T47D (cell line): Measurements from ENCODE around the gene KRT74.

Experiments
- DNase-seq, 2 experiments: peaks; one replicate each; pipeline versions ENCODE4 v3.0.0 to v3.0.0-alpha.2; 2011 to 2012; ENCODE audit warnings: low read depth in 1 of 2, low spot score in 1 of 2
- JUND ChIP-seq: IDR thresholded peaks from 2 replicates; pipeline ENCODE4 v1.6.1; 2012; ENCODE audit warnings: low read depth
- in situ Hi-C: cut with HindIII; loops from 2 replicates; pipeline ENCODE4 v1.10.0; 2016; ENCODE audit warnings: low sequenced_read_pairs, low pct_unique_long_range_greater_than_20kb

KRT74 gene

GRCh38 chr12:52557476-52557875 is 16.2 kb downstream of the KRT74 start:
- no peak for TF ChIP-seq JUND
- no peak for DNase-seq
- in situ Hi-C loops = no loop called here

GRCh38 chr12:52555577-52555976 is 18.1 kb downstream of the KRT74 start:
- no peak for TF ChIP-seq JUND
- in situ Hi-C loops = no loop called here
- no peak for DNase-seq

DNA sequence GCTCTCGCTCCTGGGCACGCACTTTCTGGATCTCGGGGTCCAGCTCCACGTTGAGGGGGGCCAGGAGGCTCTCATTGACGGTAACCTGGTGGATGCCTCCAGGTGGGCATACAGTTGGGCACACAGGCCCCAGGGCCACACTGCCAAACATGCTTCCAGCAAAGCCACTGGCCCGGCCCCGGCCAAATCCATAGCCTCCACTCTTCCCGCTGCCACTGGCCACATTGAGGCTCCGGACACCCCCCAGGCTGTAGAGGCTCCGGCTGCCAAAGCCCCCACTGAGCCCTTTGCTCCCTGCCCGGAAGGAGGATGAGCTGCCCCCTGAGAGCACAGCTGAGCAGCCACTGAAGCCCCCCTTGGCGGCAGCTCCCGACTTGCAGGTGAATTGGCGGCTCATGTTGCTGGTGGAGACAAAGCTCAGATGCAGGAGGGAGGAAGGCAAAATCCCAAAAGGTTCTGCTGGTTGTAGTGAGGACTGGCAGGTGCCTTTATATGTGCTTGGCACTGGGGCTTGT is 20.9 kb downstream of the KRT74 start, which contains the start of gene KRT71:
Gene KRT71, minus strand, starts transcription at position 465 of the 515 bp plus-strand sequence. Its CDS starts 68 bp downstream, at position 397.
- in situ Hi-C loops = no loop called here
- TF ChIP-seq JUND = no peak
- no peak for DNase-seq

DNA sequence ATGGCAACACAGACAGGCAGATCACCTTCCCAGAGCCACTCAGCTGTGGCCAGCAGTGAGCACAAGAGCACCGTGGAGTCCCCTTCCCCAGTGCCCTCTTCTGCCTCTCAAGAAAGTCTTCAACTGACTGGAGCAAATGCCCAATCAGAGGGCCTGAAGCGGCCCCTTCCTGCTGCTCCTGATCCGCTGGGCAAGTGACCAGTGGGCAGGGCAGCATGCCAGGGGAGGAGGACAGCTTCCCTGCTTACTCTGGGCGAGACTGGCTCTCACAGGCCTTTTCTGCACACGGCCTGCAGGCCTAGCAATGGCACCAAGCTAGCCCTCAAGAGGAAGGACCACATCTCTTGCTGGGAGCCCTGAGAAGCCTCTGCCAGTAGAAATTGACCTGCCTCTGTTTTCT is 21.6 kb downstream of the KRT74 start:
- no peak for DNase-seq
- no peak for TF ChIP-seq JUND
- in situ Hi-C loops = no loop called here

DNA sequence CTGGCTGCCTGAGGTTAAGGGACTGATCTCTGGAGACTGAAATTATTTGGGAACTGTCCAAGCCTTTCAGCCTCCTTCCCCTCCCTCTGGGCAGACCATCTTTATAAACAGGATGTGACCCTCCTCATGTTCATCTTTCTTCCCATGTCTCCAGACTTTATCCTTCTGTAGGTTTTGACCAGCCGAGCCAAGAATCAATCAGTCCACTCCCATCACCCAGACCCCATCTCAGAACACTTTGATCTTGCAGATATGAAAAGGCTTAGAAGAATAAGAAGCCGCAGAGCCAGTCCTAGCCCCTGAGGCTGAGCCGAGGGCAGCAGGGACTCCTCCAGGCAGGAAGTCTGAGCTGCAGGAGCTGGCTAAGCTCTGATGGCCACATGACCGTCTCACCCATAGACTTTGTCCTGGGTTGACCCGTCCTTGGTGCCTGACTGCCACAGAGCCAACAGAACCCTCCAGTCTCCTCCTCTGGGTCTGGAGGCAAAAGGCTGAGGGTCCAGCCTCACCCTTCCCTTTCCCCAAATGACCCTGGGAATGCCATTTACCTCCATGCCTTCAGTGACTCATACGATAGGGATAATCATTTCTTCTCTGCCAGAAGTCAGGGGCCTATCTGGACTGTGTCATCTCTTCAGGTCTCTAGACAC is 22.3 kb downstream of the KRT74 start:
- in situ Hi-C loops = no loop called here
- no peak for TF ChIP-seq JUND
- no peak for DNase-seq

DNA sequence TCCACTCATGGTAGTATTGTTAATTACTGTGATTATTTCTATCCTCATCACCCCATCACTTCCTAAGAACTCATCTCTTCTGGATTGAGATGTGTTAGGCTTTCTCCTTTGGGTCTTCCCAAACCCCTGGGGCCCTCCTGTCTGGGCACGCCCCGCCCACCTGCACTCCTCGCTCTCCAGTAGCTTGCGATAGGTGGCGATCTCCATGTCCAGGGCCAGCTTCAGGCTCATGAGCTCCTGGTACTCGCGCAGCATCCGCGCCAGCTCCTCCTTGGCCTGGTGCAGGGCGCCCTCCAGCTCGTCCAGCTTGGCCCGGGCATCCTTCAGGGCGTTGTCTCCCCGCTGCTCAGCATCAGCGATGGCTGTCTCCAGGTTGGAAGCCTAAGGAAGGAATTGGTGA is 27.5 kb downstream of the KRT74 start:
- in situ Hi-C loops = no loop called here
- no peak for DNase-seq
- no peak for TF ChIP-seq JUND

DNA sequence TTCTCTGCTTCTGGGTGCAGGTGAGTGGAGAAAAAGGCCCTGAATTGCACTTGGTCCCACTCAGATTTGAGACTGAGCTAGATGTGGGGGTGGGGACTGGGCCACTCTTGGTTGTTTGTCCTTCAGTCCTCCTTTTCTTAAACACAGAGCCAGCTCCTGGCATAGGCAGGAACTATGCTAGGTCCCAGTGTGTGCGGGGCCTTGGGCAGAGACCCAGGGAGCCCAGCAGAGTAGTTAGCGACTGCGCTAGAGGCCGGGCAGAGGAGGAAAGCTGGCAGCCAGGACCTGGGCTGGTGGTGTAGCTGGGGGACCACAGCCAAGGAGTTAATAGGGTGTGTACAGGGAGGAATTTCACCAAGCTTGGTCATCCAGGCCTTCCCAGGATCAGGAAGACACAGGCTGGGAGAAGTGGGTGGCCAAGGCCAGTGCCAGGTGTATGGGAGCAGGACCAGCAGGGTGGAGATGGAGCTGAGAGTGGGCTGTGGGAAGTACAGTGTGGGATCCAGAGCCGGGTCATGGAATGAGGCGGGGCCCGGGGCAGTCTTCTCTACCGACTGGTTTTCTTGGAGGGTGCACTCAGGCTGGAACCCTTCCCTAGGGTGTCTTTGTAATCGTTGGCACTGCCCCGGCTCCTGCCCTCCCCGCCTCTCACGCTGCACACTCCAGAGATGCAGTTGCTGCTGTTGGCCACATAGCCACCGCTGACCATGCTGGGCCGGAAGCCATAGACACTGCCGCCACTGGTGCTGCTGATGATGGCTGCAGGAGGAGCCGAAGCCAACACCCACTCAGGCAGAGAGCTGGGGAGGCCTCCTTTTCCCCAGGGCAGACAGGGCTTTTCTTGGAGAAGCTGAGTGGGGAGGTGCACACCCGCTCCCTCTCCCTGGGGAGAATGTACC is 29.4 kb downstream of the KRT74 start:
- no peak for DNase-seq
- TF ChIP-seq JUND = no peak
- in situ Hi-C loops = no loop called here

DNA sequence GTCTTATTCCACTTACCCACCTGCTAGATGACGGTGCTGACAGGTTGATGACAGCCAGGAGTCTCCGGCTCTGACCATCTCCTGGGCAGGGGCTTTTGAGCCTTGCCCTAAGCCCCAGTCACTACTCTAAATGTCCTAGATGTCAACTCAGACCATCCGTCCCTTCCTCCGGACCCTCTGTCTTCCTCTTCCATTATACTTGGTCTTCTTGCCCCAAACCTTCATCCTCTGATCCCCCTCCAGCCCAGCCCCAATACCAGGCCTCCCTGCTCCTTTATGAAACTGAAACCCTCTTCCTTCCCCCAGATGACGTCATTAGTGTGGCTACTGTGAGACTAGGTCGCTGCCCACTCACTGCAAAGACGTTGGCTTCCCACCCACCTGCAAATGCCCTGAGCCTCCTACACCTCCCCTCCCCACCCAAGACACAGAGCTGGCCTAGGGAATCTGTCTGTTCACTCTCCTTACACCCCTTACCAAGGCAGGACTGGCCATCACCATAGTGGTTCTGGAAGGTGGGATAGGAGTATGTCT is 30.8 kb downstream of the KRT74 start:
- no peak for TF ChIP-seq JUND
- DNase-seq = no peak
- in situ Hi-C loops = no loop called here

GRCh38 chr12:52542157-52542556 is 31.5 kb downstream of the KRT74 start:
- no peak for DNase-seq
- TF ChIP-seq JUND = no peak
- in situ Hi-C loops = no loop called here

- no peak for TF ChIP-seq JUND
Observed at GRCh38 chr12:52541709-52542108, 31.9 kb downstream of the KRT74 start.

GRCh38 chr12:52540531-52540930 is 33.1 kb downstream of the KRT74 start:
- in situ Hi-C loops = no loop called here
- DNase-seq = no peak
- no peak for TF ChIP-seq JUND

More at GRCh38 chr12:52541709-52542108, 31.9 kb downstream of the KRT74 start:
- DNase-seq = no peak
- in situ Hi-C loops = no loop called here

DNA sequence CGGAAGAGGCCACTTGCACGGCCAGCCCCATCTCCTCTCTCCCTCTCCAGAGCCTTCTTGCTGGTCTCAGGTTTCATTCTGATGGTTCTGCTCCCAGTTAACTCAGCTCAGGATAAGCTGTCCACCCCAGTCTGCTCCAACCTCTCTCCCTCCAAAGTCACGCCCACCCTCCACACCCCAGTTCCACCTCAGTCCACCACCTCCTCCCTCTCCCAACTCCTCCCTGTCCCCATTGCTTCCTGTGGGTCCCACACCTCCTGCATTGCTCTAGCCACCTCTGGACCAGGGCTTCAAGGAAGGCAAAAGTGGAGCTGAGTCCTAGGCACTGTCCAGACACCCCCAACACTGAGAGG is 33.8 kb downstream of the KRT74 start:
- no peak for DNase-seq
- TF ChIP-seq JUND = no peak
- in situ Hi-C loops = no loop called here
